ENCODE data around the gene OPRM1.

Gene OPRM1

DNA sequence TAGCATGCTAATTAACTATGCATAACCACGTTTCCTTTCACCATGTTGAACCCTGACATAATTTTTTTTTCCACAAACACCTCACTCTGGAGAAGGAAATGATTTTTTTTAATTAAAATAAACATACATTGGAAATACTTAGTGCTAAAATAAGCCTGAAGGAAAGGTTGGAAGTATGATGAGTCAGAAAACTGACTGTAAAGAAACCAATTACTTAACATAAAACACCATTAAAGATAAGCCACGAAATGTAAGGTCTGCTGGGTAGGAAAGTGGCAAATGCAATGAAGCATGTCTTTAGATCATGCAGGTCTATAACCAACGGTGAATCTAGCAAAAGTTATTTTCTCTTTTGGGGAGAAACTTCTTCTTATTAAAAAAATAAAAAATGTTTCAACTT, 47.5 kb downstream of the OPRM1 start:
- no peak for DNase-seq

DNA sequence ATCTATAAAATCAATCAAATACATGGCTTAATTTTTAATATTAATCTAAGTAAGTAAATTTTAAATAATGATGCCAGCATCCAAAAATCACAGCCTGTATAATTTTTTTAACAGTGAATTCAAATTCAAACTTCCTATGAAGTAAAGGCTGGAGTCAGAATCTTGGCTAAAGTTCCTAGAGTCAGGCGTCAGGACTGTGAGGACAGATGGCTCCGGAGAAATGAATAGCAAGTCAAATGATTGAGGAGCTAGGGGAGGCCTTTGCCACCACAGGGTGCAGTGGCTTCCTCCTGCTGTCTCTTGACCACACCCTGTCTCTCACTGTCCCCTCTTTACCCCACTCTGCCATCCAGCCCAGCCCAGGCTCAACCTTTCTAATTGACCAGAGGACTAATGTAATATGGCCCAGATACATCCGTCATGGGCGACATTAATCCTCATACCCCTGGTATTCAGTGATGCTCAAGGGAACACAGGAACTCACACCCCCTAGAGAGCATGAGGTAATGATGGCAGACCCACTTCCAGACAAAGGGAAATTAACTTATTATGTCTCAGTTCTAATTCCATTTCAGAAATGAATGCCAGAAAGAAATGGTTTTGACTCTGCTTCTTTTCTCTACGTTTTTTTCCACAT, 53.4 kb downstream of the OPRM1 start:
- DNase-seq, result no peak

DNA sequence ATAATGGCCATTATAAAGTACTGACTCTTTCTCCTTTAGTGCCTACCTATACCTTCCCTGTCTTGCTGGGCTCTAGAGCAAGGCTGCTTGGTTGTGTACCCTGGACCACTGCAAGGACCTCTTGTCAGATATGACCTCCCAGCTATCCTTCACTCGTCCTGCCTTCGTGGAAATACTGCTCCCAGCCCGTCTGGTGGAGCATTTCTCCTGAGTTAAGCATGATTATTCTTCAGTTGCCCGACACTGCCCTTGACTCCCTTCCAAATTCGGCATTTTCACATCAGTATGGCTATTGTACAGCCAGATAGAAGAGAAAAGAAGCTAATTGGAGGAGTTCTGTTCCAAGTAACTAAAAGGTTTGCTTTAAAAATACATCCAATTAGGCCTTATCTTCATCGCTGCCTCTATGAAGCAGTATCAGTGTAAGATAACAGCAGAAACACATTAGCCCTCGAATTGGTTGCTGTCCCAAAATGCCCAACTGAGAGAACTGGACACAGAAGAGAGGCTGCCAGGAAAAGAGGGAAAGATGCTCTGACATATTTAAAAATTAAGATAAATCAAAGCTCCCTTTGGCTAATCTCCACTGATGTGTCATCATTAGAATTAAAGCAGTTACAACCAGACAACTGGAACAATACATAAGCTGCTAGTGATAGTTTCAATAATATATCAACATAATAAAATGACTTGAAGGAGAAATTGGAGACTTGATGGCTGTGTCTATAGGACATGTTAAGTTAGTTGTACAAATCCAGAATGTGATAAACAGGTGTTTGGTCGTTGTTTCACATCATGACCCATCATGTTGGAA, 54.4 kb downstream of the OPRM1 start:
- DNase-seq, result no peak

DNA sequence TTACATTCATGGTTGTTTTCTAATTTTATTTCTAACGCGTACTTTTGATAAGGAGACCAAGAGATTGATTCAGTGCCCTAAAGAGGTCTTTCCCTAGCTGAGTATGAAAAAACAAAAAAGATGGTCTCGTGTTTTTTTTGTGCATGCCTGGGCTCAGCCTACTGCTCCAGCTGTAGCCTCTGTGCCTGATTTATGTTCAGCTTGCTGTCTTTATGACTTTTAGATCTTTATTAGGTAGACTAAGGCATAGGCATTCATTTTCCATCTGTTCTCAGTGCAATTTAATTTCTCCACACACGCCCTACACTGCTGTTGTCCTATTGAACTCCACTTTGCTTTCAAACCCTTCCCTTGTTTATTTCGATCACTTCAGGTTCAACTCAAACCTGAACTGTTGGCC, 56.5 kb downstream of the OPRM1 start:
- no peak for DNase-seq

- DNase-seq, result no peak
These were observed 57.3 kb downstream of the OPRM1 start for GRCh38 chr6:154096316-154096715.

GRCh38 chr6:154096834-154097233, 57.8 kb downstream of the OPRM1 start:
- DNase-seq, result no peak

DNA sequence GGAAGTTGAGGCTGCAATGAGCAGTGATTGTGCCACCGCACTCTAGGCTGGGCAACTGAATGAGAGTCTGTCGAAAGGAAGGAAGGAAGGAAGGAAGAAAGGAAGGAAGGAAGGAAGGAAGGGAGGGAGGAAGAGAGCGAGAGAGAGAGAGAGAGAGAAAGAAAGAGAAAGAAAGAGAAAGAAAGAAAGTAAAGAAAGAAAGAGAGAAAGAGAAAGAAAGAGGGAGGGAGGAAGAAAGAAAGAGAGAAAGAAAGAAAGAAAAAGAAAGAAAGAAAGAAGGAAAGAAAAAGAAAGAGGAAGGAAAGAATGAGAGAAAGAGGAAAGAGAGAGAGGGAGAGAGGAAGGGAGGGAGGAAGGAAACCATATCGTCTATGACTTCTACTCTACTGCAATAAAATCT, 60.2 kb downstream of the OPRM1 start:
- DNase-seq, result no peak

- DNase-seq, result no peak
These were observed 67.2 kb downstream of the OPRM1 start for GRCh38 chr6:154106251-154106650.

DNA sequence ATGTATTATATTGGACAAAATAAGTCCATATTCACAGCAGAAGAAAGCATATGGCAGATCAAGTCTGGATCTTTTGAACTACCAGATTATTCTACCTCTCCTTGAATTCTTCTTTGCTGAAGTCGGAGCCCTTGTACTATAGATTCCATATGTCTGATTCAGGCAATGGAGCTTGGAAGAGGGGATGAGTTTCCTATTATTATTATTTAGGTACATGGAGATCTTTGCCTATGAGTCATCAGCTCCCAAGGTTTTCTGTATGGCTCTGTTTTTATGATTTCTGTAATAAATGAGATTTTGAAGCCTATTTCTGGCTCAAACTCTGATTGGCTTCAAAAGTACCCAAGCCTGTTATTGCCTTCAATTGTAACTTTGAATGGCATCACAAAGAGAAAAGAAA, 72.0 kb downstream of the OPRM1 start:
- DNase-seq, result no peak

DNA sequence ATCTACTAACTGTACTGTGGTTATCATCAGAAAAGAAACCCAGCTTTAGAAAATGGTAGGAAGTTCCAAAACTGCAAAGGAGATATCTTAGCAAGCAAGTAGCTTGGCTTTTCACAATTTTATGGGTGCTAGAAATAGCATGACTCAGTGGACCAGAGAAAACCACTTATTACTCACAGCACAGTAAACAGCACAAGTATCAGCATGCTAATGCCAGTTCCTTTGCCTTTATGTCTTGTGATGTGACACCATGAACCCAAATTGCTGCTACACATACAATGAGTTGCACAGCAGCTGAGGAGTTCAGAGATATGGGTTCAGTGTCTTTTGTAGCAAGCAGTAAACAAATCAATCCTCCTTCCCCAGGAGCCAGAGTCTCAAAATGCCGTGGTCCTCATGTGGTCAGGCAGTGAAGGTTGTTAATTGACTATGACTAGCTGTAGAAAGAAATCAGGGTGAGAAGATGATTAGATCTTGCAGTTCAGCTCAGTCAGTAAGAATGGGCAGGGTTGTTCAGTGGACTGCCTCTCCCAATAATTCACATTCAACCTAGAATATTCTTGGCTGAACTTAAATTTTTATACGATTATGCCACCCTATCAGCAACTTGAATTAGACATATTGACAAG, 73.3 kb downstream of the OPRM1 start:
- no peak for DNase-seq

DNA sequence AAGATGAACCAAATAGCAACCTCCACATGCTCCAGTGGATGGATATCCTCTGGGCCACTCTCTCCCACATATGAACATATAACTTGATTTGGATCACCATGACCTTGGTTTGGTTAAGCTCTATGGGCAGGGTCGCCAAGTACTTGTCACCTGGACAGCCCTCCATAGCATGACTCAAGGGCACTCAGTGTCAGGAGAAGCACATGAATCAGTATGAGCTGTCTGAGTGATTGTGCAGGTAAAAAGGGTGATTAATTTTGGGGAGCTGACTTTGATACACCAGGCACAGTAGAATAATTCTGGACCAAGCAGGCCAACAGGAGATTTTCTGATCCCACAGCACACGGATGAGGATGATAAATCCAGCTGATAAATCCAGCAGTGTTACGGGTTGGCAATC, 74.4 kb downstream of the OPRM1 start:
- no peak for DNase-seq

- DNase-seq, result no peak
These were observed 78.4 kb downstream of the OPRM1 start for GRCh38 chr6:154117485-154117884.

GRCh38 chr6:154122195-154122925, 83.3 kb downstream of the OPRM1 start:
- DNase-seq, result no peak

DNA sequence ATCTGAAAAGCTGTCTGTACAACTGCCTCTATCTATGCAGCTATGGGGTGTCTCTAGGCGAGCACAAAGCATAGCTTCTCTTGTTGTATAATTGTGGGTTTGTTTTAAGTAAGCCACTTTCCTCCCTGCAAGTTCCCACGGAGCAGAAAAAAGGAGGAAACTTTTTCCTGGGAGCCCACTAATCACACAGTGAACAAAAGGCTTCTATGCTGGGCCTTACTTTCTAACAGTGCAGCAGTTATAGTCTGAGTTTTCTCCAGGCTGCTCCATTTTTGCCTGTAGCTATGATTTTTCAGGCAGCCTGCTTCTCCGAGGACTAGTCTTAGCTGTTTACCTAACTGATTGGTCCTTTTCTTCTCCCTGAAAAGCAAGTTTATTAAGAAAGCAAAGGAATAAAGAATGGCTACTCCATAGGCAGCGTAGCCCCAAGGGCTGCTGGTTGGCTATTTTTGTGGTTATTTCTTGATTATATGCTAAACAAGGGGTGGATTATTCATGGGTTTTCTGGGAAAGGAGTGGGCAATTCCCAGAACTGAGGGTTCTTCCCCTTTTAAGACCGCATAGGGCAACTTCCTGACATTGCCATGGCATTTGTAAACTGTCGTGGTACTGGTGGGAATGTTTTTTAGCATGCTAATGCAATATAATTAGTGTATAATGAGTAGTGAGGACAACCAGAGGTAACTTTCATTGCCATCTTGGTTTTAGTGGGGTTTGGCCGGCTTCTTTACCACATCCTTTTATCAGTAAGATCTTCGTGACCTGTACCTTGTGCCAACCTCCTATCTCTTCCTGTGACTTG, 84.3 kb downstream of the OPRM1 start:
- no peak for DNase-seq

DNA sequence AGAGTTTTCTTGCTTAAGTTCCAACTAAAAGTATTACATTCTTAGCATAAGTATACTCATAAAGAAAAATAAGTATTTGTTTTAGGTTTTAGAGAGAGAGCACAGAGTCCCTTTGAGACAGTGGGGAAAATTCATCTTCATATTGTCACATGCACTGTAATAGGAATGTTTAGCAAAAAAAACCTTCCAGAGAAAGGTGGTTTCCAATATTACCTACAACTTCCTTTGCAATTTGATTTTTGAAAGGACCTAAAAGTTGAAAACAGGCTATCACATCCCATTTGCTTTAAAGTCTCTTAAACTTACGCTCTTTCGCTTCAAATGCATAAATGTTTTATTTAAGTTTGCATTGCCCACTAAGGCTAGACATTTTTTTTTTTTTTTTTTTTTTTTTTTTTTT, 86.4 kb downstream of the OPRM1 start:
- DNase-seq, result no peak

- DNase-seq, result no peak
These were observed 88.6 kb downstream of the OPRM1 start for GRCh38 chr6:154127657-154128056.

DNA sequence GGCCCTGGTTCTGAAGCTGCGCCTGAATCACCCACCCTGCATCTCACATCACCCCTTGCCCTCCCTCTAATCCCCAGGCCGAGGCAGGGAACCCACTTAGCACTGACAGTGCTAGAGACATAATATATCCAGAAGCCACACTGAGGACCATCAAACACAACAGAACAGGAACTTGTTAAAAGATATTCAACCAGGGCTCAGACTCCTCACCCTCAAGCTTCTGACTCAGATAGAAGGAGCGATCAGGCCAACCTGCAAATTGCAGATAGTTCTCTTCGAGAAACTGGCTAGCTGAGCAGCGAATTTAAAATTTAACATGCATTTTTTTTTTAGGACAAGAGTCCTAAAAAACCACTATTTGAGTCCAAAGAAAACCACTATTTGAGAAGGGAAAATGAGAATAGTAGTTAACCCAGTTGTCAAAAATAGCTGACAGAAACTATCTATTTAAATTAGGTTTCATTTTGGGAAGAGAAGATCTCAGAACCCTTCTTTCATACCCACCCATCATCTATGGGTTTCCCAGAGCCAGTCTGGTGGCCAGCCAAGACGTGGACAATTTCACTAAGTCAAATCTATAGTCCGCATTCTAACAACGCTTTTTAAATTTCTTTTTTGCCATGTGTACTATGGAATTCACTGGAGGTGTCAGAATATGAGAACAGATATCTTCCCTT, 95.6 kb downstream of the OPRM1 start:
- no peak for DNase-seq

DNA sequence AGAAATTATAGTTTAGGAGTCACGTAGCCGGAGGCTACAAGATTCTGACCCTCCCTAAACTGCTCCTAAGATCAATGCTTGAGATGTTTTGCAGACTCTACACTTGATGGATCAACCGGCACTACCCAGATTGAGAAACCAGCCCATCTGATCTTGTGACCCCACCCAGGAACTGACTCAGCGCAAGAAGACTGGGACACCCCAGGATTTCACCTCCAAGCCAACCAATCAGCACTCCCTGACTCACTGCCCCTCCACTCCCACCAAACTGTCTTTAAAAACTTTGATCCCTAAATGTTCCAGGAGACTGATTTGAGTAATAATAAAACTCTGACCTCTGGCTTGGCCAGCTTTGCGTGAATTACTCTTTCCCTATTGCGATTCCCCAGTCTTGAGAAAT, 99.8 kb downstream of the OPRM1 start:
- DNase-seq, result no peak

GRCh38 chr6:154139892-154140291, 100.9 kb downstream of the OPRM1 start:
- DNase-seq, result no peak

DNA sequence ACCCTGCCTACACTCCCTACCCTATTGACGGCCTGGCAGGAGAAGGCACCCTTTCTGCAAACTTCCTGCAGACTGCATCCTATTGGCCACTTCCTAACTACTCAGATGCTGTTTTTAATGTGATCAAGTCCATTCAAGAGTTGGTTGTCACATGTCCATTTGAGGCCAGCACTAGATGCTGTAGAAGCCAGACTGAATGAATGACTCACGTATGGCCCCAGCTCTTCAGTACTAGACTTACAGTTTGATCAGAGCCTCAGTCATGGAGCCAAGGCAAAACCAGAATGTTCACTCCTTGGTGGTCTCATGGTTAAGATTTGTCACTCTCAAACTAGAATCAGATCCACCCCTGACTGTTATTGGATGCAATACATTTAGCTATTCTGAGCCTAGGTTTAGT, 101.7 kb downstream of the OPRM1 start:
- no peak for DNase-seq

DNA sequence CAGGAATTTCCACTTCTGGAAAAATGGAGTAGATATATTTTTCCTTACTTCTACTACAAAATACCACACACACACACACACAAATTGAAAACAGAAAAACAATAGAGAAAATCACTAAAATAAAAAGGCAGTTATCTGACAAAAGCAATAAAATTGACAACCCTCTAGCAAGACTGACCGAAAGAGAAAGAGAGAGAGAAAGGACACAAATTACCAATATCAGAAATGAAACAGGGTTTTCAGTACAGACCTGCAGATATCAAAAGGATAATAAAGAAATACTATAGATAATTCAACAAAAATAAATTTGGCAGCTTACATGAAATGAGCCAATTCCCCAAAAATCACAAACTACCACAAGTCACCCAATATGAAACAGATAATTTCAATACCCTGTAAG, 104.7 kb downstream of the OPRM1 start:
- no peak for DNase-seq

- peak; percentile 65 for DNase-seq
These were observed 115.4 kb downstream of the OPRM1 start for GRCh38 chr6:154154389-154154967.

All from activated CD8-positive, alpha-beta memory T cell treated with anti-CD3 and anti-CD28 coated beads, Interleukin-2, amount 50 U/mL, for 4 hours (primary cell).